CMK (cell line): ENCODE measurements around the gene RIMBP2.

Experiments used
- DNase-seq: peaks from one replicate; pipeline ENCODE4 v3.0.0-alpha.2; 2010; ENCODE audit warnings: low read depth

RIMBP2 gene

DNA sequence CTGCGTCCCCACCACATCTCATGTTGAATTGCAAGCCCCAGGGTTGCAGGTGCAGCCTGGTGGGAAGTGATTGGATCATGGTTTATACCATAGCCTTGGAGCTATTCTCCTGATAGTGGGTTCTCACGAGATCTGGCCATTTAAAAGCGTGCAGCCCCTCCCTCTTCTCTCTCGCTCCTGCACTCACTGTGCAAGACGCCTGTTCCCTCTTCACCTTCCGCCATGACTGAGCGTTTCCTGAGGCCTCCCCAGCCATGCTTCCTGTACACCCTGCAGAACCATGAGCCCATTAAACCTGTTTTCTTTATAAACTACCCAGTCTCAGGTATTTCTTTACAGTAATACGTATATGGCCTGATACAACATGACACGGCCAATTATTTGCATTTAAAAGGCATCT lies 146.6 kb downstream of the RIMBP2 start:
- no peak for DNase-seq

GRCh38 chr12:130568501-130568900 lies 147.6 kb downstream of the RIMBP2 start:
- DNase-seq: no peak

GRCh38 chr12:130568041-130568440 lies 148.1 kb downstream of the RIMBP2 start:
- DNase-seq: no peak

- DNase-seq: no peak
These were observed 149.5 kb downstream of the RIMBP2 start for GRCh38 chr12:130566446-130567155.

- no peak for DNase-seq
These were observed 150.9 kb downstream of the RIMBP2 start for GRCh38 chr12:130565189-130565588.

DNA sequence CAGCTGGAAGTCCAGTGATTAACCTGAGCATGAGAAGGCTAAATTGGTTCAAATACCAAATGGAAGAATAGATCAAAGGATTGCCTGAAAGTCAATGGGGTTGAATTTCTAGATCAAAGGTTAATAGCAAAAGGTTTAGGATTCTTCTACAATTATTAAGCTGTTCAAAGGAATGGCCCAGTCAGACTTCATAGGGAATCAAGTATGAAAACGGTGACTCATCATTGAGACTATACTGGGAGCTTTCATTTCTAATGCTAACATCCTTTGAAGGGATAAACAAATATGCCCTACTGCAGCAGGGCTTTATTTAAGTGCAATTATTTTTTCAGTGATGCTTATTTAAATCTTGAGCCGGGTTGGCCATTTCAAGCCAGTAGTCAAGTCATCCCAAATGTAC lies 152.8 kb downstream of the RIMBP2 start:
- DNase-seq: no peak

DNA sequence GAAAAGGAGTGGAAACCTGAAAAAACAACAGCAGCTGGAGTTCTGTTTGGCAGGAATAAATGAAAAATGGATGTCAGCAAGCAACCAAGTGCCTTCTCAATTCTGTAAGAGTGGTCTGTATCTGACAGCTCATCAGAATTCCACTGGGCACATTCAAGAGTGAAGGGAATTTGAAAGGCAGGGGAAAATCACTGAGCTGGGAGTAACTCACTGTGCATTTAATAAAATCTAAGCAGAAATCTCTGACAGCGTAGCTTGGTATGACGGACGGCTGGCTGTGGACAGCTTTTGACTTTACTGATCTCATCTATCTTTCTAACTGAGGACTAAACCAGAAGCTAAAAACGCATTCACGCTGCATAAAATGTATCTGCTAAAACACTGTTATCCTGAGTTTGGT lies 153.4 kb downstream of the RIMBP2 start:
- no peak for DNase-seq

- no peak for DNase-seq
These were observed 155.8 kb downstream of the RIMBP2 start for GRCh38 chr12:130560321-130560720.

- DNase-seq: no peak
These were observed 156.3 kb downstream of the RIMBP2 start for GRCh38 chr12:130559806-130560205.

DNA sequence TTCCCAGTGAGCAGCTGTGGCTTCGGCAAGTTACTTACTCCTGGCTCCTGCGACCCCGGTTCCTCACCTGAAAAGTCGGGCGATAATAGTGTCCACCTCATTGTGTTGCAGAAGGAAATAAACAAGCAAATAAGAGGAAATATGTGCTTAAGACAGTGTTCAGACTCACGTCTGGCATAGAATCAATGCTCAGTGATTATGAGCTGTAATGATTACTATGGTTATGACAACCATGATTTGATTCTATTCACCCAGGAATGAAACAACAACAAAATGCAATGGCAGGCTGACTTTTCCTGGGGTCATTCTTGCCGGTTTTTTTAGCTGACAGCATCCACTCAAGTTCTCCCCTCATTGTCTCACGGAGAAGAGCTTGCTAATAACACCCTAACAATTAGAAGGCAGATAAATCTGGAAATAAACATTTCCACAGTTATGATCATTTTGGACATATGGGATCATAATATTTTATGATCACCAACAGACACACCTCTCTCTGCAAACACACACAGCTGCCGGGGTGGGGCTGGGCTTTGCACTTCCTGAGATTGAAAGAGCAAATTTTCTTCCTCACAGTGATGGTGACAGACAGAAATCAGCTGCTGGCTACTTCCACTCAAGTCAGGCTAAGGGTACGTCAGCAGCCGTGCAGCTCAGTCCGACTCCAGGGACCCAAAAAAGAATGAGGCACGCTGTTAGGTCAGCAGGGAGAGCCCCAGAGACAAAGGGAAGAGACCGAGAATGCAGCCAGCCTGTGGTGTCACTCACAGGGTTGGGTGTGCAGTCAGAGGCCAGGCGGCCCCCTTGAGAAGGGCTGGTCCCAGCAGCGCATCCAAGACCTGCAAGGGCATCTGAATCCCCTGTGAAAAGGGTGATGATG lies 158.0 kb downstream of the RIMBP2 start:
- no peak for DNase-seq

DNA sequence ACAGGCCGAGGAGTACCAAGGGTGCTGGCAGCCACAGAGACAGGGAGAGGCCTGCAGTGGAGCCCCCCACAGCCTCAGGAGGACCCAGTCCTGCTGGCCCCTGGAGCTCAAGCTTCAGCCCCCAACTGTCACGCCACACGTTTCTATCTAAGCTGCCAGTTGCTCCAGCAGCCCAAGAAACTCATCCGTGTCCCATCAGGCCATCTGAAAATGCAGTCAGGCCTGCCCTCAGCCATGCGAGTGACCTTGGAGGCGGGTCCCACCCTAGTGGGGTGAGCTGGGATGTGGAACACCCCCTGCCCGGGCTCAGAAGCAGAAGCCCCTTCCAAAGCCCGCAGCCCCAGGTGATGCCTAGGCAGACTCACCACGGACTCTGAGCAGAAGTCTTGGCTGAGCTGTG lies 158.9 kb downstream of the RIMBP2 start:
- no peak for DNase-seq

GRCh38 chr12:130556486-130557055 lies 159.5 kb downstream of the RIMBP2 start:
- no peak for DNase-seq

DNA sequence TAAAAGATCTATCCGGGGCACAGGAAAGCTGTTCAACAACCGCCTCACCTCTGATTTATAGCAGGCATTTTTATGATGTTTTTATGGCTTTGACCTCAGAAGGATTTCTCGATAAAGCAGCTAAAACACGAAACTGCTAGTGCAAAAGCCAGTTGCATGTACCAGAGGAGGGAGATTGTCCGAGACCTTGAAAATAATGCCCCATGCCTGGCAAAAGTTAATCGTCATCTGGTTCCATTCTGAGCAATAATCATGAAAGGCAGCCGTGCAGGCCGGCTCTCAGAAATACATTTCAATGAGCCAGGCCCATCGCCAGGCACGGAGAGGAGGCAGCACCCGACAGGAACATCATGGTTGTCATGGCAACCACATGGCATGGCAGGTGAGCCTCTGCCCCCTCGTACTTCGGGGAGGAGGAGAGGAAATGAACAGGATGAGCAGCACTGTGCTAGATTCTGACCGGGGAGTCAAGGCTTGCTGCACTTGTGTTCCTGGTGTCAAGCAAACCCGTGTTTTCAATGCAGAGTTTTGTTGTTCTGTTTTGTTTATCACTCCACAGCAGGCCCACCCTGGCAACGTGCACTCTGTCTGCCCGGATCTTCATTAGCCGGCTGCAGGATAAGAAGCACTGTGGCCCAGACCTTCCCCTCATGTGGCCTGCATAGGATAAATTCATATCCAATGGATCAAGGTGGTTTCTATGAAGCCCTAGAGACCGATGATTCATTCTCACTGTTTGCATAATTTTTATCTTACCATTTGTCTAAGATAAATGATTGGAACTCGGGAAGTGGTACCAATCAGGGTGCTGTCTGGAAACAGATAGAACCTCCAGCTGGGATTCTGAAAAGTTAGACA lies 160.2 kb downstream of the RIMBP2 start:
- no peak for DNase-seq

- DNase-seq: no peak
These were observed 160.9 kb downstream of the RIMBP2 start for GRCh38 chr12:130555221-130555620.

- no peak for DNase-seq
These were observed 163.6 kb downstream of the RIMBP2 start for GRCh38 chr12:130552483-130552996.

DNA sequence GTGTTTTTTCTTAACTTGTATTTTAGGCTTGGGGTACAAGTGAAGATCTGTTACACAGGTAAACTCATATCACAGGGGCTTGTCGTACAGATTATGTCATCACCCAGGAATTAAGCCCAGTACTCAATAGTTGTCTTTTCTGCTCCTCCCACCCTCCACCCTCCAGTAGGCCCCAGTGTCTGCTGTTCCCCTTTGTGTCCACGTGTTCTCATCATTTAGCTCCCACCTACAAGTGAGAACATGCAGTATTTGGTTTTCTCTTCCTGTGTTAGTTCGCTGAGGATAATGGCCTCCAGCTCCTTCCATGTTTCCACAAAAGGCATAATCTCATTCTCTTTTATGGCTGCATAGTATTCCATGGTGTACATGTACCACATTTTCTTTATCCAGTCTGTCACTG lies 166.7 kb downstream of the RIMBP2 start:
- no peak for DNase-seq

GRCh38 chr12:130547480-130548155 lies 168.5 kb downstream of the RIMBP2 start:
- DNase-seq: no peak

DNA sequence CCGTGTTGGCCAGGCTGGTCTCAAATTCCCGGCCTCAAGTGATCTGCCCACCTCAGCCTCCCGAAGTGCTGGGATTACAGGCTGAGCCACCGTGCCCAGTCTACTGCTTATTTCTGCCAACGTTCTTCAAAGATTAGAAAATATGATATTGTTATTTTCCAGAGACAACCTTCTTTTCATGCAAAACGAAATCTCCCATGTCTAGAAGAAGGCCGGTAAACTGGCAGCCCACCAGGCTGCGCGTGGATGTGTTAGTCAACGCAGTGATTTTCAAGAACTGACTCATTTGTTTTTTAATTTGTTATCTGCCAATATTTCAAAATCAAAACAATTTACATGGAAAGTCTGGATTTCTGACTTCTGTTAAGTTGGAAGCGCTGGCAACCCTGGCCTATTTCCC lies 169.6 kb downstream of the RIMBP2 start:
- DNase-seq: no peak

GRCh38 chr12:130545475-130545874 lies 170.6 kb downstream of the RIMBP2 start:
- DNase-seq: no peak

GRCh38 chr12:130540376-130540775 lies 175.7 kb downstream of the RIMBP2 start:
- no peak for DNase-seq

GRCh38 chr12:130538343-130539095 lies 177.6 kb downstream of the RIMBP2 start:
- no peak for DNase-seq
